SK-N-SH (cell line): ENCODE measurements around the gene FBN2. TPM values are rescaled to one million over a fixed set of nuclear protein-coding genes. Genes with fewer than 3 reads are reported as not detected.
A peak's percentile ranks its signal among the peaks of the same experiment; 100 is the strongest.

Source experiments
- CTCF ChIA-PET: fragments of 300-600, 350-600 bp; formaldehyde crosslinking; extraction: SDS; loops from one replicate; lab custom pipeline; 2021; lab: Yijun Ruan, JAX
- POLR2A ChIA-PET: fragments of 350-600 bp; sonication (Branson Sonifier 250); formaldehyde crosslinking; extraction: SDS; loops from one replicate; lab custom pipeline; 2020; ENCODE audit warnings: antibody characterized with exemption, inconsistent platforms; lab: Yijun Ruan, JAX
- DNase-seq: peaks from one replicate; pipeline ENCODE4 v3.0.0; 2012
- H2AFZ ChIP-seq: fragments of 200-600 bp; sonication (generic); 2 replicates; pipeline ENCODE4 v1.8.1; 2016; ENCODE audit warnings: antibody characterized with exemption, mild to moderate bottlenecking, low read depth
- H3F3A ChIP-seq: fragments of 200-600 bp; sonication (generic); replicated peaks from 2 replicates; pipeline ENCODE3; 2016; ENCODE audit warnings: antibody characterized with exemption, mild to moderate bottlenecking; ENCODE audit not compliant: insufficient read depth
- H3K27ac ChIP-seq, 2 experiments: fragments of 200-500 bp in 1 of 2; fragments of 200-600 bp in 1 of 2; sonication (Bioruptor generic) in 1 of 2; sonication (generic), shearing (Covaris generic) in 1 of 2; 2 replicates each; pipeline versions ENCODE4 v1.5.1 to v1.6.1; 2014 to 2016; ENCODE audit warnings: low read depth in 2 of 2, inconsistent platforms in 1 of 2, low read length in 1 of 2, mild to moderate bottlenecking in 1 of 2, mixed read lengths in 1 of 2
- H3K27me3 ChIP-seq: fragments of 200-600 bp; sonication (generic), shearing (Covaris generic); 2 replicates; pipeline ENCODE4 v1.6.1; 2016; ENCODE audit warnings: mixed run types; ENCODE audit not compliant: insufficient read depth
- H3K36me3 ChIP-seq, 2 experiments: fragments of 200-500 bp in 1 of 2; fragments of 200-600 bp in 1 of 2; sonication (Bioruptor generic) in 1 of 2; sonication (generic) in 1 of 2; replicated peaks in 1 of 2; 2 replicates each; pipeline versions ENCODE3 to v1.5.1; 2014 to 2016; ENCODE audit warnings: low read length in 1 of 2, mild to moderate bottlenecking in 1 of 2; ENCODE audit not compliant: insufficient read depth in 2 of 2, control insufficient read depth in 1 of 2
- H3K4me1 ChIP-seq, 2 experiments: fragments of 200-500 bp in 1 of 2; fragments of 200-600 bp in 1 of 2; sonication (Bioruptor generic) in 1 of 2; sonication (generic), shearing (Covaris generic) in 1 of 2; 2 replicates each; pipeline versions ENCODE4 v1.5.1 to v1.6.1; 2014 to 2016; ENCODE audit warnings: low read depth in 1 of 2, low read length in 1 of 2, mixed run types in 1 of 2; ENCODE audit not compliant: insufficient read depth in 2 of 2, control insufficient read depth in 1 of 2
- H3K4me2 ChIP-seq: fragments of 200-600 bp; sonication (generic), shearing (Covaris generic); 2 replicates; pipeline ENCODE4 v1.6.1; 2017; ENCODE audit warnings: mixed run types
- H3K4me3 ChIP-seq, 2 experiments: fragments of 200-500 bp in 1 of 2; fragments of 200-600 bp in 1 of 2; sonication (Bioruptor generic) in 1 of 2; sonication (generic), shearing (Covaris generic) in 1 of 2; 2 replicates each; pipeline versions ENCODE4 v1.5.1 to v1.8.1; 2014 to 2016; ENCODE audit warnings: low read depth in 2 of 2, inconsistent platforms in 1 of 2, low read length in 1 of 2, mild to moderate bottlenecking in 1 of 2, mixed read lengths in 1 of 2, moderate library complexity in 1 of 2
- H3K79me2 ChIP-seq: fragments of 200-600 bp; sonication (generic); 2 replicates; pipeline ENCODE4 v1.8.1; 2017; ENCODE audit warnings: mild to moderate bottlenecking; ENCODE audit not compliant: insufficient read depth
- H3K9ac ChIP-seq: fragments of 200-600 bp; sonication (generic); 2 replicates; pipeline ENCODE4 v1.6.1; 2017; ENCODE audit warnings: mixed run types
- H3K9me2 ChIP-seq: fragments of 200-600 bp; sonication (generic); 2 replicates; pipeline ENCODE4 v1.6.1; 2017; ENCODE audit warnings: mixed run types
- H3K9me3 ChIP-seq: fragments of 200-600 bp; sonication (generic); 2 replicates; pipeline ENCODE4 v1.6.1; 2017; ENCODE audit warnings: mixed run types, mild to moderate bottlenecking, moderate library complexity
- H4K20me1 ChIP-seq: fragments of 200-600 bp; sonication (generic); 2 replicates; pipeline ENCODE4 v1.6.1; 2017; ENCODE audit warnings: mild to moderate bottlenecking, mixed run types; ENCODE audit not compliant: insufficient read depth
- CHD2 ChIP-seq: fragments of 150-350 bp; IDR thresholded peaks from 2 replicates; pipeline ENCODE4 v1.6.1; 2018; ENCODE audit warnings: low read length; ENCODE audit not compliant: partially characterized antibody
- ELF1 ChIP-seq: IDR thresholded peaks from 2 replicates; pipeline ENCODE4 v1.4.0; 2012
- EZH2phosphoT487 ChIP-seq: fragments of 200-600 bp; sonication (generic); IDR thresholded peaks from 2 replicates; pipeline ENCODE4 v1.6.1; 2017; ENCODE audit warnings: low read depth, mixed run types, mild to moderate bottlenecking, antibody characterized with exemption, moderate library complexity, borderline replicate concordance
- GABPA ChIP-seq: IDR thresholded peaks from 2 replicates; pipeline ENCODE4 v1.4.0; 2012; ENCODE audit warnings: low read depth, mild to moderate bottlenecking
- GATA2 ChIP-seq: sonication (generic); formaldehyde crosslinking; IDR thresholded peaks from 2 replicates; pipeline ENCODE4 v1.5.0; 2020; ENCODE audit warnings: mild to moderate bottlenecking, missing genetic modification reagents
- JUND ChIP-seq: IDR thresholded peaks from 2 replicates; pipeline ENCODE4 v1.4.0; 2012
- RAD21 ChIP-seq: IDR thresholded peaks from 2 replicates; pipeline ENCODE4 v1.6.1; 2012; ENCODE audit warnings: mild to moderate bottlenecking, low read length
- RCOR1 ChIP-seq: fragments of 150-350 bp; IDR thresholded peaks from 2 replicates; pipeline ENCODE4 v1.6.1; 2017; ENCODE audit warnings: antibody characterized with exemption, low read length
- RFX5 ChIP-seq: IDR thresholded peaks from 2 replicates; pipeline ENCODE4 v1.6.1; 2012; ENCODE audit warnings: mild to moderate bottlenecking, improper control_type of control experiment, low read length
- RXRA ChIP-seq: IDR thresholded peaks from 2 replicates; pipeline ENCODE4 v1.4.0; 2012; ENCODE audit warnings: low read depth, mild to moderate bottlenecking, borderline replicate concordance
- SIN3A ChIP-seq: IDR thresholded peaks from 2 replicates; pipeline ENCODE4 v1.6.1; 2012; ENCODE audit warnings: low read depth, mild to moderate bottlenecking, low read length, moderate library complexity, borderline replicate concordance
- SMC3 ChIP-seq: IDR thresholded peaks from 2 replicates; pipeline ENCODE4 v1.6.1; 2012; ENCODE audit warnings: low read depth, low read length, improper control_type of control experiment
- TCF12 ChIP-seq: IDR thresholded peaks from 2 replicates; pipeline ENCODE4 v1.4.0; 2012
- WGBS: methylation state at CpG from one replicate; pipeline ENCODE4 v1.1.6; 2017; ENCODE audit warnings: low lambda C conversion rate; 5-methylcytosine and 5-hydroxymethylcytosine counted together
- polyA plus RNA-seq, 3 experiments: library from polyadenylated mRNA; depleted of rRNA; stranded (reverse); fragments of >200 nt; gene quantifications; 2 replicates each; pipeline ENCODE4 v1.2.3, GENCODE V29; 2012
- TF ChIP-seq, protein P1 (sequence below): IDR thresholded peaks from 2 replicates; pipeline ENCODE4 v1.4.0; 2012; ENCODE audit warnings: low read depth, borderline replicate concordance
- TF ChIP-seq, protein P2 (sequence below): fragments of 150-350 bp; IDR thresholded peaks from 2 replicates; pipeline ENCODE4 v1.6.1; 2017; ENCODE audit warnings: antibody characterized with exemption, low read length, low read depth, borderline replicate concordance
- TF ChIP-seq, protein P3 (sequence below): fragments of 150-350 bp; IDR thresholded peaks from 2 replicates; pipeline ENCODE4 v1.6.1; 2016; ENCODE audit warnings: mild to moderate bottlenecking, low read depth, low read length
- TF ChIP-seq, protein P4 (sequence below): IDR thresholded peaks from 2 replicates; pipeline ENCODE4 v1.4.0; 2012; ENCODE audit warnings: low read depth

The FBN2 gene
- polyA plus RNA-seq, 1 of the 3 experiments (the other 2 are of a cell fraction) = 2.2 TPM

DNA sequence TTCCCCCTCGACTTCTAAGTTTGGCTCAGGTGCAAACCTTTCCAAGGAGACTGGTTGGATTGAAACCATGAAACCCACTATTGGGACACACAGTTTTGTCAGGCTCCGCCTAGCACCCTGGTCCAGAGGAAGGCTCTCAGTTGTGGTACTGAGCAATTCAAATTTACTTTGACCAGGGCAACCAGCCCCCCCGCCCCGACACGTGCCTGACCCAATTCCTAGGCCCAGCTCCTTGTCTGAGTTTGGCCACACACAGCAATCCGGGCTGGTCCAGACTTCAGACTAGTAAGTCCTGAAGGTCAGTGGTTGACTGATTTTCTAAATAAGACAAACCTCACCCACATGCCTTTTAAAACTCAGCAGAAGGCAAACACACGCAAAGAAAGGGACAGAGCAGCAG lies 321.8 kb downstream of the FBN2 start:
- no peaks in the 10 kb centered on the region for H3K9me2 ChIP-seq
- CTCF ChIA-PET = interaction anchor here (0.5 to 2.4 kb wide), 2 partner anchors 457 to 458 kb away, joined by 3 to 6 read pairs; no protein-coding TSS in a partner anchor
- no peak for TF ChIP-seq TCF12
- no peak for TF ChIP-seq SMC3
- no peak for TF ChIP-seq RAD21
- TF ChIP-seq ELF1 = no peak
- no peak for TF ChIP-seq GATA2 (CRISPR knock-in tag)
- TF ChIP-seq, all 33 proteins: peak for 0
- no peaks in the 10 kb centered on the region for H3K36me3 ChIP-seq
- no peaks in the 10 kb centered on the region for H3F3A ChIP-seq
- 42% methylated on average over 7 of the region's 7 CpGs for WGBS
- no peaks in the 10 kb centered on the region for H3K9me3 ChIP-seq
- H3K27ac ChIP-seq = no peak overlapping the region
- H3K27me3 ChIP-seq = peaks cover 8% of the 10 kb centered on the region; the same call in 1 of the 2 replicates
- H2AFZ ChIP-seq = no peak overlapping the region
- H3K4me3 ChIP-seq = no peak overlapping the region
- no peak overlapping the region for H3K9ac ChIP-seq
- H3K4me2 ChIP-seq = no peak overlapping the region
- no peaks in the 10 kb centered on the region for H4K20me1 ChIP-seq
- H3K79me2 ChIP-seq = no peaks in the 10 kb centered on the region
- POLR2A ChIA-PET = no interaction called here
- no peaks in the 10 kb centered on the region for H3K4me1 ChIP-seq
- DNase-seq = no peak

DNA sequence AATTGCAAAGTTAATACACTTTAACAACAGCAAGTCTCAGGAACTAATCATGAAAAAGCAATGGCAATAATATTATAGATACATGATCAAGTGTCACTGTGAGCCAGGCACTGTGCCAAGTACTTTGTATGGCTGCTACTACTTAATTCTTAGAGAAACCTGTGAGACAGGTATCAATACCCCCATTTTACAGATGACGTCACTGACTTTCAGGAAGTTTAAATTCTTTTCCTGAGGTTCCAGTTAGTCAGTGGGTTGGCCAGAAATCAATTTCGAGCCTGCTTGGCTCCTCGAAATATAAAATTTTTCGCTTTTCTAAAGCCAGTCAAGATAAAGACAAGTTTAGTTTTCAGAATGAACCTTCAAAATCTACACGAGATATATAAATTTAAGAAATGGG lies 324.2 kb downstream of the FBN2 start:
- H3K27me3 ChIP-seq = no peaks in the 10 kb centered on the region; the same call in 1 of the 2 replicates
- H3K9me3 ChIP-seq = no peaks in the 10 kb centered on the region
- WGBS = 20% methylated on average over 5 of the region's 5 CpGs

DNA sequence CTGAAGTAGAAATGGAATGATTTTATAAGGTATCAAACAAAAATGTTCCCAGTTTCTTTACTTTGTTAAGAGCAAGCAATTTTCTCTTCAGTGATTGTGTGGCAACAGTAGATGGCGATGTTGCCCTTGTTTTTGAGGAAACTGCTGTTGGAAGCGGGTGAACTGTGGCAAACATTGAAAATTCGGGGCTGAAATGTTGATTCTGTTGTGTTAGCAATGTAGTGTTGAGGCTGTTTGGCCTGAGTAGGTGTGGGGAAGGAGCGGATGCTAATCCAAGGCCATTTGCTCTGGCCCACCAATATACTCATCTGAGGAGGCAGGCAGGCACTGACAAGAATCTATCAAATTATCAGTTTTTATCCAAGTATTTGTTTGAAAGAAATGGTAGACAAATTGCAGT lies 324.7 kb downstream of the FBN2 start:
- peak; percentile 31 for DNase-seq
- Histone ChIP-seq H3K27me3 (no peaks in the 10 kb centered on the region; the same call in 1 of the 2 replicates), H4K20me1 (no peaks in the 10 kb centered on the region), H3F3A (no peaks in the 10 kb centered on the region), H3K79me2 (no peaks in the 10 kb centered on the region), H3K4me2 (no peak overlapping the region), H3K9me2 (no peaks in the 10 kb centered on the region), H2AFZ (no peak overlapping the region), H3K4me1 (no peaks in the 10 kb centered on the region), H3K36me3 (no peaks in the 10 kb centered on the region), H3K9me3 (no peaks in the 10 kb centered on the region), H3K4me3 (peak overlapping the region in 1 of 2 experiments; percentile 14; a peak in 1 of 4 replicates), H3K27ac (no peak overlapping the region), H3K9ac (no peak overlapping the region)
- ChIA-PET POLR2A (no interaction called here), CTCF (interaction anchor here (0.9 to 4.3 kb wide), 11 partner anchors 12 to 1557 kb away, joined by 3 to 20 read pairs (median 3); no protein-coding TSS in a partner anchor)
- 2% methylated on average over 4 of the region's 4 CpGs for WGBS
- TF ChIP-seq JUND = no peak
- TF ChIP-seq RXRA = no peak
- TF ChIP-seq, protein P1, sequence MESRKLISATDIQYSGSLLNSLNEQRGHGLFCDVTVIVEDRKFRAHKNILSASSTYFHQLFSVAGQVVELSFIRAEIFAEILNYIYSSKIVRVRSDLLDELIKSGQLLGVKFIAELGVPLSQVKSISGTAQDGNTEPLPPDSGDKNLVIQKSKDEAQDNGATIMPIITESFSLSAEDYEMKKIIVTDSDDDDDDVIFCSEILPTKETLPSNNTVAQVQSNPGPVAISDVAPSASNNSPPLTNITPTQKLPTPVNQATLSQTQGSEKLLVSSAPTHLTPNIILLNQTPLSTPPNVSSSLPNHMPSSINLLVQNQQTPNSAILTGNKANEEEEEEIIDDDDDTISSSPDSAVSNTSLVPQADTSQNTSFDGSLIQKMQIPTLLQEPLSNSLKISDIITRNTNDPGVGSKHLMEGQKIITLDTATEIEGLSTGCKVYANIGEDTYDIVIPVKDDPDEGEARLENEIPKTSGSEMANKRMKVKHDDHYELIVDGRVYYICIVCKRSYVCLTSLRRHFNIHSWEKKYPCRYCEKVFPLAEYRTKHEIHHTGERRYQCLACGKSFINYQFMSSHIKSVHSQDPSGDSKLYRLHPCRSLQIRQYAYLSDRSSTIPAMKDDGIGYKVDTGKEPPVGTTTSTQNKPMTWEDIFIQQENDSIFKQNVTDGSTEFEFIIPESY = no peak
- TF ChIP-seq SIN3A = no peak
- no peak for TF ChIP-seq RFX5
- peak; percentile 94 for TF ChIP-seq RAD21
- TF ChIP-seq, protein P2, sequence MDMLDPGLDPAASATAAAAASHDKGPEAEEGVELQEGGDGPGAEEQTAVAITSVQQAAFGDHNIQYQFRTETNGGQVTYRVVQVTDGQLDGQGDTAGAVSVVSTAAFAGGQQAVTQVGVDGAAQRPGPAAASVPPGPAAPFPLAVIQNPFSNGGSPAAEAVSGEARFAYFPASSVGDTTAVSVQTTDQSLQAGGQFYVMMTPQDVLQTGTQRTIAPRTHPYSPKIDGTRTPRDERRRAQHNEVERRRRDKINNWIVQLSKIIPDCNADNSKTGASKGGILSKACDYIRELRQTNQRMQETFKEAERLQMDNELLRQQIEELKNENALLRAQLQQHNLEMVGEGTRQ = no peak
- no peak for TF ChIP-seq RCOR1
- peak; percentile 83 for TF ChIP-seq SMC3
- TF ChIP-seq, protein P3, sequence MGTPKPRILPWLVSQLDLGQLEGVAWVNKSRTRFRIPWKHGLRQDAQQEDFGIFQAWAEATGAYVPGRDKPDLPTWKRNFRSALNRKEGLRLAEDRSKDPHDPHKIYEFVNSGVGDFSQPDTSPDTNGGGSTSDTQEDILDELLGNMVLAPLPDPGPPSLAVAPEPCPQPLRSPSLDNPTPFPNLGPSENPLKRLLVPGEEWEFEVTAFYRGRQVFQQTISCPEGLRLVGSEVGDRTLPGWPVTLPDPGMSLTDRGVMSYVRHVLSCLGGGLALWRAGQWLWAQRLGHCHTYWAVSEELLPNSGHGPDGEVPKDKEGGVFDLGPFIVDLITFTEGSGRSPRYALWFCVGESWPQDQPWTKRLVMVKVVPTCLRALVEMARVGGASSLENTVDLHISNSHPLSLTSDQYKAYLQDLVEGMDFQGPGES = no peak
- TF ChIP-seq GABPA = no peak
- TF ChIP-seq, protein P4, sequence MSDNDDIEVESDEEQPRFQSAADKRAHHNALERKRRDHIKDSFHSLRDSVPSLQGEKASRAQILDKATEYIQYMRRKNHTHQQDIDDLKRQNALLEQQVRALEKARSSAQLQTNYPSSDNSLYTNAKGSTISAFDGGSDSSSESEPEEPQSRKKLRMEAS = no peak
- no peak for TF ChIP-seq EZH2phosphoT487

More for the DNA sequence above, 324.2 kb downstream of the FBN2 start:
- POLR2A ChIA-PET = no interaction called here
- no peak overlapping the region for H3K9ac ChIP-seq
- H3K4me3 ChIP-seq = no peak overlapping the region
- H3F3A ChIP-seq = no peaks in the 10 kb centered on the region
- no peak for TF ChIP-seq CHD2
- no peak for TF ChIP-seq EZH2phosphoT487
- no peak overlapping the region for H3K4me2 ChIP-seq
- H4K20me1 ChIP-seq = no peaks in the 10 kb centered on the region
- no peaks in the 10 kb centered on the region for H3K4me1 ChIP-seq
- no peak for DNase-seq
- H3K36me3 ChIP-seq = no peaks in the 10 kb centered on the region
- H3K27ac ChIP-seq = no peak overlapping the region
- H3K79me2 ChIP-seq = no peaks in the 10 kb centered on the region
- CTCF ChIA-PET = interaction anchor here (0.8 to 4.3 kb wide), 9 partner anchors 10 to 630 kb away, joined by 3 to 20 read pairs (median 3); no protein-coding TSS in a partner anchor
- no peak overlapping the region for H2AFZ ChIP-seq
- no peaks in the 10 kb centered on the region for H3K9me2 ChIP-seq
